Right renal pelvis (tissue), 4 donors: Measurements from ENCODE around the gene KRTAP4-12. TPM values are rescaled to one million over a fixed set of nuclear protein-coding genes. Genes with fewer than 3 reads are reported as not detected.
"Not testable (repeated sequence)": the region's sequence is repeated elsewhere in the genome, so short reads cannot be mapped to it uniquely, and the experiment has no call there.

ENCODE experiments used
- DNase-seq, 4 donors: peaks; one replicate each; pipeline ENCODE4 v3.0.0-alpha.2; 2013; ENCODE audit warnings: low read depth in 4 of 4, low spot score in 3 of 4, missing footprints in 1 of 4
- polyA plus RNA-seq, 4 donors: library from polyadenylated mRNA; unstranded; fragments of 120-200 nt; gene quantifications; one replicate each; pipeline ENCODE4 v1.2.1, GENCODE V29; 2013; ENCODE audit not compliant: insufficient read length in 4 of 4

KRTAP4-12 gene
- not detected for polyA plus RNA-seq

- not testable (repeated sequence) for DNase-seq
Measured at GRCh38 chr17:41123991-41124371, at the start of gene KRTAP4-12. Gene KRTAP4-12, minus strand, starts transcription at chr17:41124182. Its CDS starts 60 bp downstream, at chr17:41124122.

- no peak for DNase-seq
Measured at GRCh38 chr17:41171886-41172285, 47.9 kb upstream of the KRTAP4-12 start.

GRCh38 chr17:41168121-41168520, 44.1 kb upstream of the KRTAP4-12 start, which contains the start of gene KRTAP4-3:
Gene KRTAP4-3, minus strand, starts transcription at chr17:41168221. Its CDS starts 49 bp downstream, at chr17:41168172.
- DNase-seq = no peak

GRCh38 chr17:41167561-41167960, 43.6 kb upstream of the KRTAP4-12 start:
- no peak for DNase-seq

- DNase-seq = no peak
Measured at GRCh38 chr17:41163828-41164227, 39.8 kb upstream of the KRTAP4-12 start.

- no peak for DNase-seq
Measured at GRCh38 chr17:41160648-41161047, 36.7 kb upstream of the KRTAP4-12 start, which contains the start of gene KRTAP4-4. Gene KRTAP4-4, minus strand, starts transcription at chr17:41160748. Its CDS starts 57 bp downstream, at chr17:41160691.

- not testable (repeated sequence) for DNase-seq
Measured at GRCh38 chr17:41160190-41160589, 36.2 kb upstream of the KRTAP4-12 start.

GRCh38 chr17:41153856-41154255, 29.9 kb upstream of the KRTAP4-12 start:
- DNase-seq = no peak

- no peak for DNase-seq
Measured at GRCh38 chr17:41151525-41151924, 27.5 kb upstream of the KRTAP4-12 start.

GRCh38 chr17:41150026-41150425, 26.0 kb upstream of the KRTAP4-12 start:
- DNase-seq = no peak

GRCh38 chr17:41149652-41149985, 25.6 kb upstream of the KRTAP4-12 start, which contains the start of gene KRTAP4-5:
Gene KRTAP4-5, minus strand, starts transcription at chr17:41149825. Its CDS starts 58 bp downstream, at chr17:41149767.
- DNase-seq = no peak

- not testable (repeated sequence) for DNase-seq
Measured at GRCh38 chr17:41148971-41149651, 25.1 kb upstream of the KRTAP4-12 start.

- no peak for DNase-seq
Measured at GRCh38 chr17:41147531-41148204, 23.7 kb upstream of the KRTAP4-12 start.

GRCh38 chr17:41145261-41145660, 21.3 kb upstream of the KRTAP4-12 start:
- no peak for DNase-seq

GRCh38 chr17:41144846-41145245, 20.9 kb upstream of the KRTAP4-12 start:
- DNase-seq = no peak

GRCh38 chr17:41141361-41141760, 17.4 kb upstream of the KRTAP4-12 start:
- DNase-seq = no peak

GRCh38 chr17:41140360-41141131, 16.6 kb upstream of the KRTAP4-12 start, which contains the start of gene KRTAP4-6:
Gene KRTAP4-6, minus strand, starts transcription at chr17:41140544. Its CDS starts 57 bp downstream, at chr17:41140487.
- no peak for DNase-seq

- DNase-seq = not testable (repeated sequence)
Measured at GRCh38 chr17:41139865-41140264, 15.9 kb upstream of the KRTAP4-12 start.

GRCh38 chr17:41133880-41134735, 10.1 kb upstream of the KRTAP4-12 start:
- no peak for DNase-seq

- DNase-seq = no peak
Measured at GRCh38 chr17:41131979-41132378, 8.0 kb upstream of the KRTAP4-12 start.
